SK-N-SH (cell line): ENCODE measurements around the gene SLAMF8. TPM values are rescaled to one million over a fixed set of nuclear protein-coding genes. Genes with fewer than 3 reads are reported as not detected.

ENCODE experiments used
- CTCF ChIA-PET: fragments of 300-600, 350-600 bp; formaldehyde crosslinking; extraction: SDS; loops from one replicate; lab custom pipeline; 2021; lab: Yijun Ruan, JAX
- POLR2A ChIA-PET: fragments of 350-600 bp; sonication (Branson Sonifier 250); formaldehyde crosslinking; extraction: SDS; loops from one replicate; lab custom pipeline; 2020; ENCODE audit warnings: antibody characterized with exemption, inconsistent platforms; lab: Yijun Ruan, JAX
- DNase-seq: peaks from one replicate; pipeline ENCODE4 v3.0.0; 2012
- H2AFZ ChIP-seq: fragments of 200-600 bp; sonication (generic); 2 replicates; pipeline ENCODE4 v1.8.1; 2016; ENCODE audit warnings: antibody characterized with exemption, mild to moderate bottlenecking, low read depth
- H3F3A ChIP-seq: fragments of 200-600 bp; sonication (generic); replicated peaks from 2 replicates; pipeline ENCODE3; 2016; ENCODE audit warnings: antibody characterized with exemption, mild to moderate bottlenecking; ENCODE audit not compliant: insufficient read depth
- H3K27ac ChIP-seq, 2 experiments: fragments of 200-500 bp in 1 of 2; fragments of 200-600 bp in 1 of 2; sonication (Bioruptor generic) in 1 of 2; sonication (generic), shearing (Covaris generic) in 1 of 2; 2 replicates each; pipeline versions ENCODE4 v1.5.1 to v1.6.1; 2014 to 2016; ENCODE audit warnings: low read depth in 2 of 2, inconsistent platforms in 1 of 2, low read length in 1 of 2, mild to moderate bottlenecking in 1 of 2, mixed read lengths in 1 of 2
- H3K27me3 ChIP-seq: fragments of 200-600 bp; sonication (generic), shearing (Covaris generic); 2 replicates; pipeline ENCODE4 v1.6.1; 2016; ENCODE audit warnings: mixed run types; ENCODE audit not compliant: insufficient read depth
- H3K36me3 ChIP-seq, 2 experiments: fragments of 200-500 bp in 1 of 2; fragments of 200-600 bp in 1 of 2; sonication (Bioruptor generic) in 1 of 2; sonication (generic) in 1 of 2; replicated peaks in 1 of 2; 2 replicates each; pipeline versions ENCODE3 to v1.5.1; 2014 to 2016; ENCODE audit warnings: low read length in 1 of 2, mild to moderate bottlenecking in 1 of 2; ENCODE audit not compliant: insufficient read depth in 2 of 2, control insufficient read depth in 1 of 2
- H3K4me1 ChIP-seq, 2 experiments: fragments of 200-500 bp in 1 of 2; fragments of 200-600 bp in 1 of 2; sonication (Bioruptor generic) in 1 of 2; sonication (generic), shearing (Covaris generic) in 1 of 2; 2 replicates each; pipeline versions ENCODE4 v1.5.1 to v1.6.1; 2014 to 2016; ENCODE audit warnings: low read depth in 1 of 2, low read length in 1 of 2, mixed run types in 1 of 2; ENCODE audit not compliant: insufficient read depth in 2 of 2, control insufficient read depth in 1 of 2
- H3K4me2 ChIP-seq: fragments of 200-600 bp; sonication (generic), shearing (Covaris generic); 2 replicates; pipeline ENCODE4 v1.6.1; 2017; ENCODE audit warnings: mixed run types
- H3K4me3 ChIP-seq, 2 experiments: fragments of 200-500 bp in 1 of 2; fragments of 200-600 bp in 1 of 2; sonication (Bioruptor generic) in 1 of 2; sonication (generic), shearing (Covaris generic) in 1 of 2; 2 replicates each; pipeline versions ENCODE4 v1.5.1 to v1.8.1; 2014 to 2016; ENCODE audit warnings: low read depth in 2 of 2, inconsistent platforms in 1 of 2, low read length in 1 of 2, mild to moderate bottlenecking in 1 of 2, mixed read lengths in 1 of 2, moderate library complexity in 1 of 2
- H3K79me2 ChIP-seq: fragments of 200-600 bp; sonication (generic); 2 replicates; pipeline ENCODE4 v1.8.1; 2017; ENCODE audit warnings: mild to moderate bottlenecking; ENCODE audit not compliant: insufficient read depth
- H3K9ac ChIP-seq: fragments of 200-600 bp; sonication (generic); 2 replicates; pipeline ENCODE4 v1.6.1; 2017; ENCODE audit warnings: mixed run types
- H3K9me2 ChIP-seq: fragments of 200-600 bp; sonication (generic); 2 replicates; pipeline ENCODE4 v1.6.1; 2017; ENCODE audit warnings: mixed run types
- H3K9me3 ChIP-seq: fragments of 200-600 bp; sonication (generic); 2 replicates; pipeline ENCODE4 v1.6.1; 2017; ENCODE audit warnings: mixed run types, mild to moderate bottlenecking, moderate library complexity
- H4K20me1 ChIP-seq: fragments of 200-600 bp; sonication (generic); 2 replicates; pipeline ENCODE4 v1.6.1; 2017; ENCODE audit warnings: mild to moderate bottlenecking, mixed run types; ENCODE audit not compliant: insufficient read depth
- ELF1 ChIP-seq: IDR thresholded peaks from 2 replicates; pipeline ENCODE4 v1.4.0; 2012
- FOSL2 ChIP-seq: IDR thresholded peaks from 2 replicates; pipeline ENCODE4 v1.4.0; 2012; ENCODE audit warnings: low read depth, mild to moderate bottlenecking, moderate library complexity, borderline replicate concordance
- FOXJ3 ChIP-seq: sonication (generic); formaldehyde crosslinking; IDR thresholded peaks from 2 replicates; pipeline ENCODE4 v1.5.1; 2020; ENCODE audit warnings: mild to moderate bottlenecking, missing genetic modification reagents
- GATA2 ChIP-seq: sonication (generic); formaldehyde crosslinking; IDR thresholded peaks from 2 replicates; pipeline ENCODE4 v1.5.0; 2020; ENCODE audit warnings: mild to moderate bottlenecking, missing genetic modification reagents
- IRF3 ChIP-seq: fragments of 150-350 bp; IDR thresholded peaks from 2 replicates; pipeline ENCODE4 v1.6.1; 2016; ENCODE audit warnings: mild to moderate bottlenecking, low read depth, low read length
- JUND ChIP-seq: IDR thresholded peaks from 2 replicates; pipeline ENCODE4 v1.4.0; 2012
- MAX ChIP-seq: IDR thresholded peaks from 2 replicates; pipeline ENCODE4 v1.4.0; 2012; ENCODE audit warnings: low read depth
- MXI1 ChIP-seq: IDR thresholded peaks from 2 replicates; pipeline ENCODE4 v1.6.1; 2012; ENCODE audit warnings: mild to moderate bottlenecking, low read depth, low read length, improper control_type of control experiment
- NFIC ChIP-seq: IDR thresholded peaks from 2 replicates; pipeline ENCODE4 v1.4.0; 2012; ENCODE audit warnings: borderline replicate concordance
- NRF1 ChIP-seq: IDR thresholded peaks from 2 replicates; pipeline ENCODE4 v1.6.1; 2012; ENCODE audit warnings: low read depth, mild to moderate bottlenecking, low read length
- POLR2AphosphoS5 ChIP-seq: IDR thresholded peaks from 2 replicates; pipeline ENCODE4 v1.6.1; 2012; ENCODE audit warnings: low read depth, low read length
- TAF1 ChIP-seq: IDR thresholded peaks from 2 replicates; pipeline ENCODE4 v1.6.1; 2012; ENCODE audit warnings: low read depth, mild to moderate bottlenecking, low read length, moderate library complexity, borderline replicate concordance
- TEAD4 ChIP-seq: IDR thresholded peaks from 2 replicates; pipeline ENCODE4 v1.4.0; 2012; ENCODE audit warnings: mild to moderate bottlenecking, borderline replicate concordance; ENCODE audit not compliant: insufficient read depth
- USF2 ChIP-seq: fragments of 150-350 bp; IDR thresholded peaks from 2 replicates; pipeline ENCODE4 v1.6.1; 2017; ENCODE audit warnings: antibody characterized with exemption, low read length, low read depth, borderline replicate concordance
- YY1 ChIP-seq: IDR thresholded peaks from 2 replicates; pipeline ENCODE4 v1.4.0; 2012; ENCODE audit warnings: low read depth, mild to moderate bottlenecking
- WGBS: methylation state at CpG from one replicate; pipeline ENCODE4 v1.1.6; 2017; ENCODE audit warnings: low lambda C conversion rate; 5-methylcytosine and 5-hydroxymethylcytosine counted together
- polyA plus RNA-seq, 3 experiments: library from polyadenylated mRNA; depleted of rRNA; stranded (reverse); fragments of >200 nt; gene quantifications; 2 replicates each; pipeline ENCODE4 v1.2.3, GENCODE V29; 2012
- TF ChIP-seq, protein P1 (sequence below): IDR thresholded peaks from 2 replicates; pipeline ENCODE4 v1.4.0; 2012; ENCODE audit warnings: low read depth, borderline replicate concordance
- TF ChIP-seq, protein P2 (sequence below): IDR thresholded peaks from 2 replicates; pipeline ENCODE4 v1.4.0; 2012; ENCODE audit warnings: low read depth, borderline replicate concordance

SLAMF8 gene
- polyA plus RNA-seq, 1 of the 3 experiments (the other 2 are of a cell fraction) = not detected

- CTCF ChIA-PET = interaction anchor here (0.6 to 2.9 kb wide), 3 partner anchors 19 to 23 kb away, joined by 3 to 18 read pairs (median 3); partner anchors contain the start of gene FCRL6
- H3K9ac ChIP-seq = no peak overlapping the region
These were observed 47.2 kb upstream of the SLAMF8 start for GRCh38 chr1:159779403-159779851.

DNA sequence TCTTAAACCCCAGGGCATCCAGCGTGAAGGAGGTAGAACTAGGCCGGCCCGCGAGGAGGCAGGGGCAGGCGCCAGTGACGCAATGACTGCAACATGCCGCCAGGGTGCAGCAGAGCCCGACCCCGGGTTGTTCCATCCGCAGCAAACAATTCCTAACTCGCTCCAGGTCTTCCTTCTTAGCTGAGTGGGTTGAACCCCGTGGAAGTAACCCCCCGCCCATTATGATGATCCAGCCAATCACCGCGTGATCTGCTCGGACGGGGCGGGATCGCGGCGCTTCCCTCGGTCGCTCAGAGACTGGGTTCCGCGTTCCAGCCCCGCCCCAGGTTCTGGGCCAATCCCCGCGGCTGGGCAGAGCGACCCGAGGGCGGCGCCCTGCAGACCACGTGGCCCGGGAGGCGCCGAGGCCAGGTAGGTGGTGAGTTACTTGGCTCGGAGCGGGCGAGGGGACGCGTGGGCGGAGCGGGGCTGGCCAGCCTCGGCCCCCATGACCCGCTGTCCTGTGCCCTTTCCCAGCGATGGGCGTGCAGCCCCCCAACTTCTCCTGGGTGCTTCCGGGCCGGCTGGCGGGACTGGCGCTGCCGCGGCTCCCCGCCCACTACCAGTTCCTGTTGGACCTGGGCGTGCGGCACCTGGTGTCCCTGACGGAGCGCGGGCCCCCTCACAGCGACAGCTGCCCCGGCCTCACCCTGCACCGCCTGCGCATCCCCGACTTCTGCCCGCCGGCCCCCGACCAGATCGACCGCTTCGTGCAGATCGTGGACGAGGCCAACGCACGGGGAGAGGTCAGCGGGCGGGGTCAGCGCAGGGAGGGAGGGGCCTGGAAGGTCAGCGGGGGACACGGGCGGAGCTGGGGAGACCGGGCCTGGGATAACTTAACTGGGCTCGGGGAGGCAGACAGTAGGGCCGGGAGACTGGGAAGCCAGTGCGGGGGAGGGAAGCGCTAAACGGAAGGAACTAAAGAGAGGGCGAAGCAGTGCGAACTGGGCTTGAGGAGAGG is 45.8 kb upstream of the SLAMF8 start, which contains the start of gene DUSP23:
DUSP23 (plus strand) TSS at position 380 of the 1,000 bp plus-strand sequence; CDS start at position 519, 139 bp downstream.
- peak within 1 kb of the TSS; percentile 32 for H3K9ac ChIP-seq
- peak within 1 kb of the TSS; percentile 75 to 87 for H3K4me3 ChIP-seq
- H3F3A ChIP-seq = peaks cover 12% of the 10 kb centered on the region
- H3K4me2 ChIP-seq = peak within 1 kb of the TSS; percentile 95
- H3K9me3 ChIP-seq = no peaks in the 10 kb centered on the region
- POLR2A ChIA-PET = interaction anchor here (0.7 kb wide), 1 partner anchor 651 kb away, joined by 3 read pairs; no protein-coding TSS in a partner anchor
- peaks cover 0 to 20% of the 10 kb centered on the region in 2 experiments; a peak in 2 of 4 replicates for H3K4me1 ChIP-seq
- WGBS = 15% methylated on average over 22 of the region's 88 CpGs
- H3K79me2 ChIP-seq = no peaks in the 10 kb centered on the region
- H3K27me3 ChIP-seq = no peaks in the 10 kb centered on the region
- peak within 1 kb of the TSS in 1 of 2 experiments; percentile 58; a peak in 2 of 4 replicates for H3K27ac ChIP-seq
- DNase-seq = peak; percentile 98
- H2AFZ ChIP-seq = peak within 1 kb of the TSS; percentile 85
- H4K20me1 ChIP-seq = no peaks in the 10 kb centered on the region
- no peaks in the 10 kb centered on the region for H3K36me3 ChIP-seq
- CTCF ChIA-PET = interaction anchor here (0.6 to 3.6 kb wide), 21 partner anchors 9 to 662 kb away, joined by 3 to 67 read pairs (median 5); partner anchors contain the start of gene FCRL6
- H3K9me2 ChIP-seq = no peaks in the 10 kb centered on the region
- TF ChIP-seq TEAD4 (no peak), NFIC (no peak), FOXJ3 (CRISPR knock-in tag) (no peak), YY1 (no peak), MAX (peak; percentile 98), POLR2AphosphoS5 (no peak; the same call in 1 of the 2 replicates), ELF1 (peak; percentile 80), NRF1 (0 out of 2 replicates have a peak, but pooled peaks have one; percentile 26), FOSL2 (no peak), USF2 (peak; percentile 60), GATA2 (CRISPR knock-in tag) (no peak), TAF1 (no peak; the same call in 1 of the 2 replicates)
- TF ChIP-seq, protein P1, sequence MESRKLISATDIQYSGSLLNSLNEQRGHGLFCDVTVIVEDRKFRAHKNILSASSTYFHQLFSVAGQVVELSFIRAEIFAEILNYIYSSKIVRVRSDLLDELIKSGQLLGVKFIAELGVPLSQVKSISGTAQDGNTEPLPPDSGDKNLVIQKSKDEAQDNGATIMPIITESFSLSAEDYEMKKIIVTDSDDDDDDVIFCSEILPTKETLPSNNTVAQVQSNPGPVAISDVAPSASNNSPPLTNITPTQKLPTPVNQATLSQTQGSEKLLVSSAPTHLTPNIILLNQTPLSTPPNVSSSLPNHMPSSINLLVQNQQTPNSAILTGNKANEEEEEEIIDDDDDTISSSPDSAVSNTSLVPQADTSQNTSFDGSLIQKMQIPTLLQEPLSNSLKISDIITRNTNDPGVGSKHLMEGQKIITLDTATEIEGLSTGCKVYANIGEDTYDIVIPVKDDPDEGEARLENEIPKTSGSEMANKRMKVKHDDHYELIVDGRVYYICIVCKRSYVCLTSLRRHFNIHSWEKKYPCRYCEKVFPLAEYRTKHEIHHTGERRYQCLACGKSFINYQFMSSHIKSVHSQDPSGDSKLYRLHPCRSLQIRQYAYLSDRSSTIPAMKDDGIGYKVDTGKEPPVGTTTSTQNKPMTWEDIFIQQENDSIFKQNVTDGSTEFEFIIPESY = no peak

More at GRCh38 chr1:159779403-159779851, 47.2 kb upstream of the SLAMF8 start:
- TF ChIP-seq ELF1 (no peak), MXI1 (no peak), TEAD4 (no peak), NFIC (peak; percentile 48; the same call in 1 of the 2 replicates), IRF3 (no peak), JUND (no peak)
- TF ChIP-seq, protein P2, sequence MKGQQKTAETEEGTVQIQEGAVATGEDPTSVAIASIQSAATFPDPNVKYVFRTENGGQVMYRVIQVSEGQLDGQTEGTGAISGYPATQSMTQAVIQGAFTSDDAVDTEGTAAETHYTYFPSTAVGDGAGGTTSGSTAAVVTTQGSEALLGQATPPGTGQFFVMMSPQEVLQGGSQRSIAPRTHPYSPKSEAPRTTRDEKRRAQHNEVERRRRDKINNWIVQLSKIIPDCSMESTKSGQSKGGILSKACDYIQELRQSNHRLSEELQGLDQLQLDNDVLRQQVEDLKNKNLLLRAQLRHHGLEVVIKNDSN = no peak
- H3K9me2 ChIP-seq = no peaks in the 10 kb centered on the region
- H3K4me1 ChIP-seq = peaks cover 0 to 7% of the 10 kb centered on the region in 2 experiments; a peak in 1 of 4 replicates
- no peak overlapping the region for H3K4me2 ChIP-seq
- no peaks in the 10 kb centered on the region for H3K9me3 ChIP-seq
- no peak overlapping the region for H3K4me3 ChIP-seq
- DNase-seq = no peak
- H4K20me1 ChIP-seq = no peaks in the 10 kb centered on the region
- H2AFZ ChIP-seq = no peak overlapping the region
- WGBS = 53% methylated on average over 2 of the region's 2 CpGs
- no peaks in the 10 kb centered on the region for H3K27me3 ChIP-seq
- H3K36me3 ChIP-seq = no peaks in the 10 kb centered on the region
- POLR2A ChIA-PET = no interaction called here
- no peak overlapping the region for H3K27ac ChIP-seq
- no peaks in the 10 kb centered on the region for H3K79me2 ChIP-seq
- H3F3A ChIP-seq = peaks cover 12% of the 10 kb centered on the region
